Astrocyte (in vitro differentiated cells and primary cell): ENCODE data around the gene TGIF2. TPM values are rescaled to one million over a fixed set of nuclear protein-coding genes. Genes with fewer than 3 reads are reported as not detected.

ENCODE experiments used
- DNase-seq: peaks from one replicate; pipeline ENCODE4 v3.0.0-alpha.2; 2010; ENCODE audit warnings: low read depth
- FAIRE-seq: peaks from 2 replicates; lab custom pipeline; 2011; peaks lifted over from hg19 to GRCh38; lab: Jason Lieb, UNC
- H2AFZ ChIP-seq: 2 replicates; pipeline ENCODE4 v1.6.0; 2012; ENCODE audit warnings: low read depth, low read length, inconsistent platforms
- H3K27ac ChIP-seq: 2 replicates; pipeline ENCODE4 v1.5.1; 2011; ENCODE audit warnings: low read depth, low read length, inconsistent platforms
- H3K27me3 ChIP-seq: 2 replicates; pipeline ENCODE4 v1.6.0; 2011; ENCODE audit warnings: low read length, inconsistent platforms; ENCODE audit not compliant: insufficient read depth
- H3K36me3 ChIP-seq: 2 replicates; pipeline ENCODE4 v1.5.1; 2011; ENCODE audit warnings: low read length, inconsistent platforms; ENCODE audit not compliant: insufficient read depth
- H3K4me1 ChIP-seq: 2 replicates; pipeline ENCODE4 v1.5.1; 2011; ENCODE audit warnings: low read length, inconsistent platforms; ENCODE audit not compliant: insufficient read depth
- H3K4me2 ChIP-seq: 2 replicates; pipeline ENCODE4 v1.6.0; 2012; ENCODE audit warnings: low read length, inconsistent platforms
- H3K4me3 ChIP-seq: 2 replicates; pipeline ENCODE4 v1.5.1; 2011; ENCODE audit warnings: low read depth, mild to moderate bottlenecking, low read length, inconsistent platforms; ENCODE audit not compliant: insufficient read depth
- H3K79me2 ChIP-seq: 2 replicates; pipeline ENCODE4 v1.6.0; 2012; ENCODE audit warnings: mild to moderate bottlenecking, low read length, inconsistent platforms; ENCODE audit not compliant: insufficient read depth
- H3K9ac ChIP-seq: 2 replicates; pipeline ENCODE4 v1.6.0; 2012; ENCODE audit warnings: mild to moderate bottlenecking, low read length, inconsistent platforms
- H3K9me3 ChIP-seq: 2 replicates; pipeline ENCODE4 v1.5.1; 2012; ENCODE audit warnings: low read depth, mild to moderate bottlenecking, low read length, inconsistent platforms; ENCODE audit not compliant: insufficient read depth
- H4K20me1 ChIP-seq: 2 replicates; pipeline ENCODE4 v1.6.0; 2012; ENCODE audit warnings: low read length, inconsistent platforms; ENCODE audit not compliant: insufficient read depth
- H3K27ac Mint-ChIP-seq: one replicate; pipeline ENCODE4 v1.8.0; 2021; ENCODE audit warnings: mild to moderate bottlenecking, mixed read lengths; ENCODE audit not compliant: unreplicated experiment
- H3K27me3 Mint-ChIP-seq: one replicate; pipeline ENCODE4 v1.8.0; 2021; ENCODE audit warnings: low read depth, mixed read lengths; ENCODE audit not compliant: unreplicated experiment
- H3K36me3 Mint-ChIP-seq: one replicate; pipeline ENCODE4 v1.8.0; 2021; ENCODE audit warnings: low read depth, mixed read lengths; ENCODE audit not compliant: unreplicated experiment
- H3K4me1 Mint-ChIP-seq: one replicate; pipeline ENCODE4 v1.8.0; 2021; ENCODE audit warnings: low read depth, mixed read lengths; ENCODE audit not compliant: unreplicated experiment
- H3K4me3 Mint-ChIP-seq: one replicate; pipeline ENCODE4 v1.8.0; 2021; ENCODE audit warnings: mild to moderate bottlenecking, moderate library complexity, mixed read lengths; ENCODE audit not compliant: unreplicated experiment
- H3K9me3 Mint-ChIP-seq: one replicate; pipeline ENCODE4 v1.8.0; 2021; ENCODE audit warnings: mild to moderate bottlenecking, mixed read lengths; ENCODE audit not compliant: unreplicated experiment
- EZH2 ChIP-seq: IDR thresholded peaks from 2 replicates; pipeline ENCODE4 v1.6.1; 2012; ENCODE audit warnings: mild to moderate bottlenecking, low read length, inconsistent platforms; ENCODE audit not compliant: insufficient read depth
- total RNA-seq: library from RNA; stranded (reverse); gene quantifications from 2 replicates; pipeline ENCODE4 v1.2.1, GENCODE V29; 2021
- TF ChIP-seq, protein P1 (sequence below): IDR thresholded peaks from 2 replicates; pipeline ENCODE4 v1.5.1; 2011; ENCODE audit warnings: low read depth, mild to moderate bottlenecking, inconsistent platforms, low read length, moderate library complexity; ENCODE audit not compliant: insufficient read depth

Gene TGIF2
- total RNA-seq, 1 donor from 2014 or later, result 24.4 TPM

GRCh38 chr20:36587388-36588070 is 14.1 kb downstream of the TGIF2 start:
- TF ChIP-seq EZH2, result no peak
- TF ChIP-seq, protein P1, sequence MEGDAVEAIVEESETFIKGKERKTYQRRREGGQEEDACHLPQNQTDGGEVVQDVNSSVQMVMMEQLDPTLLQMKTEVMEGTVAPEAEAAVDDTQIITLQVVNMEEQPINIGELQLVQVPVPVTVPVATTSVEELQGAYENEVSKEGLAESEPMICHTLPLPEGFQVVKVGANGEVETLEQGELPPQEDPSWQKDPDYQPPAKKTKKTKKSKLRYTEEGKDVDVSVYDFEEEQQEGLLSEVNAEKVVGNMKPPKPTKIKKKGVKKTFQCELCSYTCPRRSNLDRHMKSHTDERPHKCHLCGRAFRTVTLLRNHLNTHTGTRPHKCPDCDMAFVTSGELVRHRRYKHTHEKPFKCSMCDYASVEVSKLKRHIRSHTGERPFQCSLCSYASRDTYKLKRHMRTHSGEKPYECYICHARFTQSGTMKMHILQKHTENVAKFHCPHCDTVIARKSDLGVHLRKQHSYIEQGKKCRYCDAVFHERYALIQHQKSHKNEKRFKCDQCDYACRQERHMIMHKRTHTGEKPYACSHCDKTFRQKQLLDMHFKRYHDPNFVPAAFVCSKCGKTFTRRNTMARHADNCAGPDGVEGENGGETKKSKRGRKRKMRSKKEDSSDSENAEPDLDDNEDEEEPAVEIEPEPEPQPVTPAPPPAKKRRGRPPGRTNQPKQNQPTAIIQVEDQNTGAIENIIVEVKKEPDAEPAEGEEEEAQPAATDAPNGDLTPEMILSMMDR, result no peak
- Mint-ChIP-seq H3K4me3 (no peak overlapping the region), H3K27me3 (no peaks in the 10 kb centered on the region), H3K9me3 (no peaks in the 10 kb centered on the region), H3K4me1 (no peaks in the 10 kb centered on the region), H3K36me3 (peaks cover 12% of the 10 kb centered on the region), H3K27ac (no peak overlapping the region)
- H3K79me2 ChIP-seq, result no peaks in the 10 kb centered on the region
- no peak overlapping the region for H3K9ac ChIP-seq
- peaks cover 7% of the 10 kb centered on the region for H4K20me1 ChIP-seq
- no peak overlapping the region for H3K4me3 ChIP-seq
- H3K4me2 ChIP-seq, result no peak overlapping the region
- no peaks in the 10 kb centered on the region for H3K27me3 ChIP-seq
- no peak overlapping the region for H3K27ac ChIP-seq
- H3K9me3 ChIP-seq, result peaks cover 8% of the 10 kb centered on the region
- H2AFZ ChIP-seq, result no peak overlapping the region
- FAIRE-seq, result no peak
- H3K36me3 ChIP-seq, result peaks cover 7% of the 10 kb centered on the region
- H3K4me1 ChIP-seq, result peaks cover 7% of the 10 kb centered on the region
- no peak for DNase-seq

DNA sequence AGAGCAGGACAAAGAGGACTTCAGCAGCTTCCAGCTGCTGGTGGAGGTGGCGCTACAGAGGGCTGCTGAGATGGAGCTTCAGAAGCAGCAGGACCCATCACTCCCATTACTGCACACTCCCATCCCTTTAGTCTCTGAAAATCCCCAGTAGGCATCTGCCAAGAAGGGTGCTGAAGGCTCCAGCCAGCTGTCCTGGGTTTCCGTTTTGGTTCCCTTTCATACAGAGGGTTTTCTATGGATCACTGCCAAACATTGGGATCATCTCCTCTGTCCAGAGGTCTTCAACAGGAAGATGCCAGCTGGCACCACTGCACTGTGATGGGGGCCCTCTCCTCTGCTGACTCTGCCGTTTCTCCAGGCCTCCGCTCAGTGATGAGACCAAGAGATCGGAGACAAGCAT is 17.9 kb downstream of the TGIF2 start:
- H3K9ac ChIP-seq, result no peak overlapping the region
- DNase-seq (no peak), FAIRE-seq (no peak)
- no peak for TF ChIP-seq EZH2
- TF ChIP-seq, protein P1, result no peak
- no peak overlapping the region for H3K4me3 Mint-ChIP-seq
- H3K4me3 ChIP-seq, result no peak overlapping the region
- no peaks in the 10 kb centered on the region for H3K27me3 Mint-ChIP-seq
- no peaks in the 10 kb centered on the region for H3K4me1 Mint-ChIP-seq
- H3K27ac ChIP-seq, result no peak overlapping the region
- no peaks in the 10 kb centered on the region for H3K9me3 Mint-ChIP-seq
- H3K36me3 ChIP-seq, result peaks cover 3% of the 10 kb centered on the region
- no peak overlapping the region for H2AFZ ChIP-seq
- peaks cover 8% of the 10 kb centered on the region for H3K9me3 ChIP-seq
- H3K79me2 ChIP-seq, result no peaks in the 10 kb centered on the region
- H3K4me1 ChIP-seq, result peaks cover 7% of the 10 kb centered on the region
- no peak overlapping the region for H3K27ac Mint-ChIP-seq
- H3K27me3 ChIP-seq, result no peaks in the 10 kb centered on the region
- peaks cover 3% of the 10 kb centered on the region for H4K20me1 ChIP-seq
- no peak overlapping the region for H3K4me2 ChIP-seq
- H3K36me3 Mint-ChIP-seq, result peaks cover 14% of the 10 kb centered on the region

- Histone ChIP-seq H4K20me1 (no peaks in the 10 kb centered on the region), H2AFZ (no peak overlapping the region), H3K4me3 (no peak overlapping the region), H3K27ac (no peak overlapping the region), H3K36me3 (peaks cover 3% of the 10 kb centered on the region), H3K27me3 (no peaks in the 10 kb centered on the region), H3K79me2 (no peaks in the 10 kb centered on the region), H3K4me1 (peaks cover 7% of the 10 kb centered on the region), H3K9me3 (peaks cover 8% of the 10 kb centered on the region), H3K4me2 (no peak overlapping the region), H3K9ac (no peak overlapping the region)
- H3K27ac Mint-ChIP-seq, result no peak overlapping the region
- no peak overlapping the region for H3K4me3 Mint-ChIP-seq
- no peaks in the 10 kb centered on the region for H3K9me3 Mint-ChIP-seq
- H3K36me3 Mint-ChIP-seq, result peaks cover 9% of the 10 kb centered on the region
- no peak for DNase-seq
- H3K27me3 Mint-ChIP-seq, result no peaks in the 10 kb centered on the region
- FAIRE-seq, result no peak
- TF ChIP-seq, protein P1, result peak; percentile 14
- TF ChIP-seq EZH2, result no peak
- H3K4me1 Mint-ChIP-seq, result no peaks in the 10 kb centered on the region
Observed at GRCh38 chr20:36591854-36592641, 18.7 kb downstream of the TGIF2 start.
